NCI-H2107 (cell line): Measurements from ENCODE around the gene PRSS1.

Experiments
- DNase-seq: peaks from one replicate; lab custom pipeline; 2025; lab: John Stamatoyannopoulos, UW

The PRSS1 gene

GRCh38 chr7:142795339-142795863 is 46.1 kb downstream of the PRSS1 start:
- no peak for DNase-seq

GRCh38 chr7:142796001-142796500 is 46.8 kb downstream of the PRSS1 start:
- DNase-seq = no peak

- DNase-seq = no peak
These were observed 47.5 kb downstream of the PRSS1 start for GRCh38 chr7:142796501-142797390.

GRCh38 chr7:142797391-142798377 is 48.4 kb downstream of the PRSS1 start:
- DNase-seq = no peak

- no peak for DNase-seq
These were observed 49.5 kb downstream of the PRSS1 start for GRCh38 chr7:142798451-142799436.

GRCh38 chr7:142799437-142799835 is 50.2 kb downstream of the PRSS1 start:
- no peak for DNase-seq

GRCh38 chr7:142800088-142800487 is 50.8 kb downstream of the PRSS1 start:
- DNase-seq = no peak

GRCh38 chr7:142800699-142801260 is 51.5 kb downstream of the PRSS1 start:
- no peak for DNase-seq

- DNase-seq = no peak
These were observed 52.5 kb downstream of the PRSS1 start for GRCh38 chr7:142801601-142802295.

- no peak for DNase-seq
These were observed 53.0 kb downstream of the PRSS1 start for GRCh38 chr7:142802301-142802700.
